ENCODE data around the gene EXOC6. TPM values are rescaled to one million over a fixed set of nuclear protein-coding genes. Genes with fewer than 3 reads are reported as not detected.
A peak's percentile ranks its signal among the peaks of the same experiment; 100 is the strongest.

The EXOC6 gene
- total and polyA plus RNA-seq, 10 donors: 7.0 to 40.0 (median 25.4) TPM

DNA sequence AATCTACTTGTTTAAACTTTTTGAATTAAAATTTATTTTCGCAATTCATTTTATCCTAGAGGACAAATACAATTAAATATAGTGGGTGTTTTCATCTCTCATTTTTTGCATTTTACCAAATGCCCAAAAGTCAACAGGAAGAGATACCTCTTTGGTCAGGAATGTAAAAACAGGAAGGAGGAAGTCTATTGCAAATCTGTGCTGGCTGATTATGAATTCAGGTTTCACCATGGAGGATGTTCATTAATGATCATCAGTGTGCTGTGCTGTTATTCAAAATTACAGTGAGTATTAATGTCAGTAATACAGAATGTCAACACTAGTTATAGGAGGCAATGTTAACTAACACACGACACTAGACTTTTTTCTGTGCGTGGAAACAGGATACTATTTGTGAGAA is 24.7 kb downstream of the EXOC6 start:
- 65 to 82% (median 70%) methylated on average over 3 of the region's 3 CpGs for WGBS, 5 donors
- Histone ChIP-seq H3K36me3 (no peaks in the 10 kb centered on the region), H3K27me3 (replicated peaks in 1 of 7) (no peaks in the 10 kb centered on the region), H3K27ac (peak overlapping the region in 4 of 8 donors; percentile 15 to 39 (median 34)), H3K9me3 (no peaks in the 10 kb centered on the region), H3K4me3 (no peak overlapping the region), H3K4me1 (peaks cover 9 to 72% (median 29%) of the 10 kb centered on the region in 6 donors)
- no peak for DNase-seq
- TF ChIP-seq POLR2A (IDR thresholded peaks at IDR 0.05) (no peak), POLR2AphosphoS5 (IDR thresholded peaks at IDR 0.05) (no peak)
- intact Hi-C loops (cut with DNase I; ENCODE audit: low total_unique reads): loop anchor here (10.0 kb wide), 2 partner anchors 48 to 188 kb away; partner anchors contain the start of gene HHEX

DNA sequence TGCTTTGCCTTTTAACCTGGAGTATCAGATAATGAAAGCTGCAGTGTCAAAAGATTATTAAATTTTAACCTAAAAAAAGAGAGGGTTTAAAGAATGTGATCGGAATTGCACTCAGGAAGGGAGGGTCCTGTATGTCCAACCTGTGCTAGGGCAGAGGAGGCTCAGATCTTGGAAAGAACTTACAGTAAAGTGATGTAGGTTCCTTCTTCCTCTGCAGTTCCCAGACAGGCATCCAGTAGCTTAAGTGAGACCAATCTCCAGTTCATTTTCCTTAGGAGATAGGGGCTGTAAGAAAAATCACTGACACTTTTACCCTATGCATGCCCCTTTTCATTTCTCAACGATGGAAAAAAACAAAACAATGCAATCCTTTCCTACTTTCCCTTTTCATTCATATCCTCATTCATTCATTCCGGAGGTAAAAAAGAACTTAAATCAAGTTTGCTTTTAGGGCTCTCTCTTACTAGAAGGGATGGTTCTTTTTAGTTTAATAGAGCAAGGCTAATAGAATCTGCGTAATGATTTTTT is 28.3 kb downstream of the EXOC6 start:
- 26 to 52% (median 38%) methylated on average over 4 of the region's 4 CpGs for WGBS, 5 donors
- no peak overlapping the region for H3K27ac ChIP-seq
- TF ChIP-seq POLR2A (IDR thresholded peaks at IDR 0.05) (no peak), POLR2AphosphoS5 (IDR thresholded peaks at IDR 0.05) (no peak)
- TF ChIP-seq, protein P1, sequence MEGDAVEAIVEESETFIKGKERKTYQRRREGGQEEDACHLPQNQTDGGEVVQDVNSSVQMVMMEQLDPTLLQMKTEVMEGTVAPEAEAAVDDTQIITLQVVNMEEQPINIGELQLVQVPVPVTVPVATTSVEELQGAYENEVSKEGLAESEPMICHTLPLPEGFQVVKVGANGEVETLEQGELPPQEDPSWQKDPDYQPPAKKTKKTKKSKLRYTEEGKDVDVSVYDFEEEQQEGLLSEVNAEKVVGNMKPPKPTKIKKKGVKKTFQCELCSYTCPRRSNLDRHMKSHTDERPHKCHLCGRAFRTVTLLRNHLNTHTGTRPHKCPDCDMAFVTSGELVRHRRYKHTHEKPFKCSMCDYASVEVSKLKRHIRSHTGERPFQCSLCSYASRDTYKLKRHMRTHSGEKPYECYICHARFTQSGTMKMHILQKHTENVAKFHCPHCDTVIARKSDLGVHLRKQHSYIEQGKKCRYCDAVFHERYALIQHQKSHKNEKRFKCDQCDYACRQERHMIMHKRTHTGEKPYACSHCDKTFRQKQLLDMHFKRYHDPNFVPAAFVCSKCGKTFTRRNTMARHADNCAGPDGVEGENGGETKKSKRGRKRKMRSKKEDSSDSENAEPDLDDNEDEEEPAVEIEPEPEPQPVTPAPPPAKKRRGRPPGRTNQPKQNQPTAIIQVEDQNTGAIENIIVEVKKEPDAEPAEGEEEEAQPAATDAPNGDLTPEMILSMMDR (IDR thresholded peaks at IDR 0.05 in 8 of 11, conservative IDR thresholded peaks at IDR 0.05 in 3 of 11): no peak
- no peaks in the 10 kb centered on the region for H3K9me3 ChIP-seq
- no peak overlapping the region for H3K4me3 ChIP-seq
- H3K4me1 ChIP-seq: peaks cover 13 to 82% (median 37%) of the 10 kb centered on the region in 6 donors
- no peaks in the 10 kb centered on the region for H3K36me3 ChIP-seq
- no peak for DNase-seq
- intact Hi-C loops (cut with DNase I; ENCODE audit: low total_unique reads): loop anchor here (10.0 kb wide), 2 partner anchors 52 to 192 kb away; partner anchors contain the start of gene HHEX
- no peaks in the 10 kb centered on the region for H3K27me3 ChIP-seq (replicated peaks in 1 of 7)

DNA sequence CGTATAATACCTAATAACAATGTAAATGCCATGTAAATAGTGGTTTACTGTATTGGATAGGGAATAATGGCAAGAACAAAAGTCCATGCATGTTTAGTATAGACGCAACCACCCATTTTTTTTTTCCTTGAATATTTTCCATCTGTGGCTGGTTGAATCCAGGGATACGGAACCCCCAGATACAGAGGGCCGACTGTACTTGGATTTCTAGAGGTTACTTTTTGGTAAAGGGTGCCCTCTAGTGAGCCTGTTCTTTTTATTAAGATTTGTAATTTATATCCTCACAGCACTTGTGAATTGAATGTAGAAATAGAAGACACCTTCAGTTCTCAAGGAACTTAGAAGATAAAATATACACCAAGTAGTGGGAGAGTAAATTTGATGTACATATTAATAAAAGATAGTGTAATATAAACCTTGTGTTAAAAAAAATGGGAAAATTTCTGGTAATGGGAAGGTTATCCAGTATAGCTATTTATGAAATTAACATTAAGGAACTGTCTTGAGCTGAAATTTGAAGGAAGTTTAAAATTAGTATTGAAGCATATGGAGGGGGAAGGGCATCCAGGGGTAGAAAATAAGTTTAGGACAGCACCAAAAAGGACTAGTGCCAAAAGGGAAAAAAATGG is 32.0 kb downstream of the EXOC6 start:
- H3K4me1 ChIP-seq: peaks cover 7 to 56% (median 23%) of the 10 kb centered on the region in 6 donors
- H3K27me3 ChIP-seq (replicated peaks in 1 of 7): no peaks in the 10 kb centered on the region
- intact Hi-C loops (cut with DNase I; ENCODE audit: low total_unique reads): no loop called here
- no peak for DNase-seq
- TF ChIP-seq POLR2AphosphoS5 (IDR thresholded peaks at IDR 0.05): no peak
- TF ChIP-seq, protein P1 (IDR thresholded peaks at IDR 0.05 in 8 of 11, conservative IDR thresholded peaks at IDR 0.05 in 3 of 11): peak in 8 of 11 experiments; percentile 8 to 49 (median 40)
- no peak for TF ChIP-seq POLR2A (IDR thresholded peaks at IDR 0.05)
- no peak overlapping the region for H3K27ac ChIP-seq
- no peaks in the 10 kb centered on the region for H3K9me3 ChIP-seq
- no peak overlapping the region for H3K4me3 ChIP-seq
- H3K36me3 ChIP-seq: no peaks in the 10 kb centered on the region
- WGBS, 5 donors: 34 to 49% (median 39%) methylated on average over 4 of the region's 4 CpGs

DNA sequence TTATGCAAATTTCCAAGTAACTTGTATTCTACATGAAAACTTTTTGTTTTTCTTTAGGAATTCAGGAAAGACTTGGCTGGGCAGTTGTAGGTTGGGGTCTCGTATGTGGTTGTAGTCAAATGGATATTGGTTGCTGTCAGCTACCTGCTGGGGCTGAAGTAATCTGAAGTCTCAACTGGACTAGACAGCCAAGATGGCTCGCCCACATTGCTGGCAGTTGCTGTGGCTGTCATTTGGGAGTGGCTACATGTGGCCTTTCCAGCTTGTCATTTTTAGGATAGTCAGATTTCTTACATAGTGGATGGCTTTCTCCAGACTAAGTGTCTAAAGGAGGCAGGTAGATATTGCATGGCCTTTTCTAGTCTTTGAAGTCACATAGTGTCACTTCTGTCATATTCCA is 32.6 kb downstream of the EXOC6 start:
- H3K27me3 ChIP-seq (replicated peaks in 1 of 7): no peaks in the 10 kb centered on the region
- WGBS, 5 donors: 80 to 94% (median 81%) methylated on average over 2 of the region's 2 CpGs
- H3K4me1 ChIP-seq: peaks cover 7 to 59% (median 23%) of the 10 kb centered on the region in 6 donors

More for the DNA sequence above, 32.6 kb downstream of the EXOC6 start:
- Histone ChIP-seq H3K9me3 (no peaks in the 10 kb centered on the region), H3K4me3 (no peak overlapping the region), H3K36me3 (no peaks in the 10 kb centered on the region), H3K27ac (no peak overlapping the region)
- DNase-seq: no peak
- intact Hi-C loops (cut with DNase I; ENCODE audit: low total_unique reads): no loop called here
- TF ChIP-seq POLR2AphosphoS5 (IDR thresholded peaks at IDR 0.05) (no peak), POLR2A (IDR thresholded peaks at IDR 0.05) (no peak)
- TF ChIP-seq, protein P1 (IDR thresholded peaks at IDR 0.05 in 8 of 11, conservative IDR thresholded peaks at IDR 0.05 in 3 of 11): no peak
